Stimulated activated CD4-positive, alpha-beta T cell treated with anti-CD3 and anti-CD28 coated beads, Interleukin-1b, Interleukin-23, amount 100 ng/mL, for 4 hours (primary cell): ENCODE measurements around the gene PLEKHJ1.
"Not testable (repeated sequence)": the region's sequence is repeated elsewhere in the genome, so short reads cannot be mapped to it uniquely, and the experiment has no call there.

Experiments used
- DNase-seq, 2 donors: peaks; one replicate each; pipeline ENCODE4 v3.0.0-alpha.2; 2020; ENCODE audit warnings: low read depth in 2 of 2

The PLEKHJ1 gene

GRCh38 chr19:2221250-2221831 is 14.8 kb downstream of the PLEKHJ1 start:
- no peak for DNase-seq

- no peak for DNase-seq
Measured at GRCh38 chr19:2219726-2220125, 16.4 kb downstream of the PLEKHJ1 start.

- DNase-seq: no peak
Measured at GRCh38 chr19:2217591-2217990, 18.5 kb downstream of the PLEKHJ1 start.

GRCh38 chr19:2216361-2217225 is 19.5 kb downstream of the PLEKHJ1 start:
- DNase-seq: no peak

GRCh38 chr19:2215281-2215751 is 20.8 kb downstream of the PLEKHJ1 start:
- DNase-seq: peak in 1 of 2 donors; percentile 29

- DNase-seq: no peak
Measured at GRCh38 chr19:2214251-2214650, 21.9 kb downstream of the PLEKHJ1 start.

- DNase-seq: no peak
Measured at GRCh38 chr19:2213799-2214198, 22.3 kb downstream of the PLEKHJ1 start.

GRCh38 chr19:2212861-2213711 is 23.0 kb downstream of the PLEKHJ1 start:
- no peak for DNase-seq

- DNase-seq: no peak
Measured at GRCh38 chr19:2210987-2211740, 25.0 kb downstream of the PLEKHJ1 start.

GRCh38 chr19:2210206-2210605 is 25.9 kb downstream of the PLEKHJ1 start:
- DNase-seq: no peak

- no peak for DNase-seq
Measured at GRCh38 chr19:2209408-2209807, 26.7 kb downstream of the PLEKHJ1 start.

- DNase-seq: no peak
Measured at GRCh38 chr19:2208975-2209374, 27.2 kb downstream of the PLEKHJ1 start.

- no peak for DNase-seq
Measured at GRCh38 chr19:2207991-2208860, 27.9 kb downstream of the PLEKHJ1 start.

- no peak for DNase-seq
Measured at GRCh38 chr19:2207008-2207407, 29.1 kb downstream of the PLEKHJ1 start.

- DNase-seq: no peak
Measured at GRCh38 chr19:2202366-2202765, 33.8 kb downstream of the PLEKHJ1 start.

- DNase-seq: no peak
Measured at GRCh38 chr19:2201473-2202148, 34.5 kb downstream of the PLEKHJ1 start.

- DNase-seq: not testable (repeated sequence)
Measured at GRCh38 chr19:2200624-2201294, 35.4 kb downstream of the PLEKHJ1 start.

GRCh38 chr19:2199861-2200623 is 36.1 kb downstream of the PLEKHJ1 start:
- no peak for DNase-seq

GRCh38 chr19:2199215-2199614 is 36.9 kb downstream of the PLEKHJ1 start:
- DNase-seq: no peak
